ENCODE data around the gene CGB1. TPM values are rescaled to one million over a fixed set of nuclear protein-coding genes. Genes with fewer than 3 reads are reported as not detected.
A peak's percentile ranks its signal among the peaks of the same experiment; 100 is the strongest.

Gene CGB1
- total and polyA plus RNA-seq, 9 of the 15 experiments (the other 6 are each of a cell fraction or from before 2014, with no cell fraction given) = not detected

DNA sequence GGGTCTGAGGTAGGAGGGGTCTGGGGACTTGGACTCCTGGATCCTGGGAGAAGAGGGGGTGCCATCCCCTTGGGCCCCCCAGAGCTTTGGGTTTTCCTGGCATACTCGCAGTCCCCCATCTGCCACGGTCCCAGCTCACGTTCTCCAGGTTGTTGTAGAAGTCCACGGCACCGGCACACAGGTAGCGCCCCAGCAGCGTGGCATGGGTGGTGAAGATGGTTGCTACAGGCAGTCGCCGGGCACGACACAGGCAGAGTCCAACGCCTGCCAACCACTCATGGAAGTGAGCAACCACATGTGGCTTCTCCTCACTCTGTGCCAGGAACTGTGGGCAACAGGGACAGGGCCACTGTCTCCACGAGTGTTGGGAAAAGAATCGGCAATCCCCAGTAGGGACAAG is 51.0 kb downstream of the CGB1 start:
- H2AFZ ChIP-seq (ENCODE audit: low read depth, low read length) = no peak overlapping the region
- no peak for DNase-seq (ENCODE audit: extremely low read depth in 1 of 4, low spot score in 3 of 4)
- BruUV-seq (replicated peaks) = no TSS peak
- H4K20me1 ChIP-seq (replicated peaks; ENCODE audit: control insufficient read depth, insufficient read depth, low read length) = no peaks in the 10 kb centered on the region
- ChIA-PET POLR2A (interaction anchor here (1.1 to 1.5 kb wide), 2 partner anchors 8 to 112 kb away, joined by 4 to 5 read pairs; partner anchors contain the start of genes GYS1 and RUVBL2), CTCF (ENCODE audit: low intra/inter-chr PET ratio) (no interaction called here)
- in situ Hi-C loops (cut with MboI) = no loop called here
- no peaks in the 10 kb centered on the region for H3K27me3 ChIP-seq (ENCODE audit: control insufficient read depth in 2 of 2, insufficient read depth in 2 of 2, low read length in 2 of 2)
- peaks cover 6% of the 10 kb centered on the region; the same call in 1 of the 3 replicates for H3K79me2 ChIP-seq (ENCODE audit: control insufficient read depth, insufficient read depth, low read length)
- no peak overlapping the region for H3K4me2 ChIP-seq (ENCODE audit: insufficient read depth, low read length)
- peaks cover 0 to 7% of the 10 kb centered on the region in 2 experiments; a peak in 2 of 5 replicates for H3K4me1 ChIP-seq (replicated peaks in 1 of 2; ENCODE audit: control insufficient read depth in 2 of 2, insufficient read depth in 2 of 2, low read length in 2 of 2)
- H3K27ac ChIP-seq (ENCODE audit: extremely low read depth, low read depth, low read length) = no peak overlapping the region
- H3K9ac ChIP-seq (ENCODE audit: insufficient read depth in 1 of 2, low read depth in 2 of 2, low read length in 2 of 2) = peak overlapping the region in 1 of 2 experiments; percentile 7; a peak in 1 of 4 replicates
- no peaks in the 10 kb centered on the region for H3K9me1 ChIP-seq (ENCODE audit: control insufficient read depth, insufficient read depth, low read length)
- ATAC-seq = no peak
- intact Hi-C loops (cut with micrococcal nuclease) = no loop called here
- no peak for FAIRE-seq
- no peak for TF ChIP-seq RFX5 (IDR thresholded peaks at IDR 0.05; ENCODE audit: low read depth, low read length)
- no peak for TF ChIP-seq RBM15 (IDR thresholded peaks at IDR 0.05; ENCODE audit: insufficient read depth, low read length)
- TF ChIP-seq PTTG1 (tag; IDR thresholded peaks at IDR 0.05; ENCODE audit: low read depth) = no peak
- TF ChIP-seq POLR2G (IDR thresholded peaks at IDR 0.05; ENCODE audit: low read depth, low read length) = peak; percentile 38; the same call in 1 of the 2 replicates
- H3K36me3 ChIP-seq (ENCODE audit: control insufficient read depth, insufficient read depth, low read length) = peaks cover 67% of the 10 kb centered on the region
- H3K4me3 ChIP-seq = no peak overlapping the region
- H3K9me3 ChIP-seq (replicated peaks; ENCODE audit: control insufficient read depth, insufficient read depth, low read depth, low read length) = no peaks in the 10 kb centered on the region
- WGBS (ENCODE audit: insufficient coverage, low coverage, missing lambda C conversion rate) = 98% methylated on average over 11 of the region's 13 CpGs

Small RNA genes lying within 50 kb of the gene (microRNA-seq; reads per million reads assigned to microRNA genes)
- gene MIR6798 (ENCODE audit: borderline microRNAs expressed) = not detected

Small RNA genes lying within 50 kb of the gene (small RNA-seq; reads per million reads assigned to genes)
- 0.15 reads per million for gene MIR6798
- gene RN7SL708P = not detected

Other genes starting within 250 kb of the CGB1 start
Only the 7 nearest of the 25 such genes appear.
- 0.54 TPM in 1 of 2 replicates, not detected in the other for gene LHB, start 19.8 kb downstream of the CGB1 start, total RNA-seq (2014; rRNA removed)
- gene LHB, start 19.8 kb downstream of the CGB1 start, total RNA-seq (2014; rRNA removed; fragmentation: Illumina TruSeq; extraction: Trizol) = not detected in 2 replicates
- gene LHB, start 19.8 kb downstream of the CGB1 start, total RNA-seq (2015; rRNA removed; fragmentation: Illumina TruSeq; extraction: Trizol) = not detected in 2 replicates
- gene LHB, start 19.8 kb downstream of the CGB1 start, total RNA-seq (2021) = not detected in 2 replicates
- gene LHB, start 19.8 kb downstream of the CGB1 start, polyA plus RNA-seq (2011; rRNA removed) = not detected in 2 replicates
- not detected in 2 replicates for gene LHB, start 19.8 kb downstream of the CGB1 start, polyA plus RNA-seq (2014; fragmentation: Illumina TruSeq; extraction: Trizol)
- gene LHB, start 19.8 kb downstream of the CGB1 start, polyA plus RNA-seq (2014; fragmentation: Nextera tagmentation; extraction: Ambion mirVana) = not detected
- gene LHB, start 19.8 kb downstream of the CGB1 start, polyA plus RNA-seq (2014; rRNA removed) = not detected in 2 replicates
- gene CGB3, start 12.6 kb downstream of the CGB1 start, total RNA-seq (2014; rRNA removed) = not detected in 2 replicates
- not detected in 2 replicates for gene CGB3, start 12.6 kb downstream of the CGB1 start, total RNA-seq (2014; rRNA removed; fragmentation: Illumina TruSeq; extraction: Trizol)
- not detected in 2 replicates for gene CGB3, start 12.6 kb downstream of the CGB1 start, total RNA-seq (2015; rRNA removed; fragmentation: Illumina TruSeq; extraction: Trizol)
- gene CGB3, start 12.6 kb downstream of the CGB1 start, total RNA-seq (2021) = not detected in 2 replicates
- gene CGB3, start 12.6 kb downstream of the CGB1 start, polyA plus RNA-seq (2011; rRNA removed) = not detected in 2 replicates
- gene CGB3, start 12.6 kb downstream of the CGB1 start, polyA plus RNA-seq (2014; fragmentation: Illumina TruSeq; extraction: Trizol) = not detected in 2 replicates
- not detected for gene CGB3, start 12.6 kb downstream of the CGB1 start, polyA plus RNA-seq (2014; fragmentation: Nextera tagmentation; extraction: Ambion mirVana)
- not detected in 2 replicates for gene CGB3, start 12.6 kb downstream of the CGB1 start, polyA plus RNA-seq (2014; rRNA removed)
- 0.65 TPM in 1 of 2 replicates, not detected in the other for gene CGB2, start 5.0 kb downstream of the CGB1 start, total RNA-seq (2014; rRNA removed)
- gene CGB2, start 5.0 kb downstream of the CGB1 start, total RNA-seq (2014; rRNA removed; fragmentation: Illumina TruSeq; extraction: Trizol) = not detected in 2 replicates
- gene CGB2, start 5.0 kb downstream of the CGB1 start, total RNA-seq (2015; rRNA removed; fragmentation: Illumina TruSeq; extraction: Trizol) = not detected in 2 replicates
- gene CGB2, start 5.0 kb downstream of the CGB1 start, total RNA-seq (2021) = not detected in 2 replicates
- 0.20 TPM in 1 of 2 replicates, not detected in the other for gene CGB2, start 5.0 kb downstream of the CGB1 start, polyA plus RNA-seq (2011; rRNA removed)
- gene CGB2, start 5.0 kb downstream of the CGB1 start, polyA plus RNA-seq (2014; fragmentation: Illumina TruSeq; extraction: Trizol) = 0.22 and 0.33 TPM in 2 replicates
- gene CGB2, start 5.0 kb downstream of the CGB1 start, polyA plus RNA-seq (2014; fragmentation: Nextera tagmentation; extraction: Ambion mirVana) = not detected
- not detected in 2 replicates for gene CGB2, start 5.0 kb downstream of the CGB1 start, polyA plus RNA-seq (2014; rRNA removed)
- gene CGB5, start 7.0 kb upstream of the CGB1 start, total RNA-seq (2014; rRNA removed) = not detected in 2 replicates
- not detected in 2 replicates for gene CGB5, start 7.0 kb upstream of the CGB1 start, total RNA-seq (2014; rRNA removed; fragmentation: Illumina TruSeq; extraction: Trizol)
- gene CGB5, start 7.0 kb upstream of the CGB1 start, total RNA-seq (2015; rRNA removed; fragmentation: Illumina TruSeq; extraction: Trizol) = not detected in 2 replicates
- gene CGB5, start 7.0 kb upstream of the CGB1 start, total RNA-seq (2021) = not detected in 2 replicates
- not detected in 2 replicates for gene CGB5, start 7.0 kb upstream of the CGB1 start, polyA plus RNA-seq (2011; rRNA removed)
- not detected in 2 replicates for gene CGB5, start 7.0 kb upstream of the CGB1 start, polyA plus RNA-seq (2014; fragmentation: Illumina TruSeq; extraction: Trizol)
- not detected for gene CGB5, start 7.0 kb upstream of the CGB1 start, polyA plus RNA-seq (2014; fragmentation: Nextera tagmentation; extraction: Ambion mirVana)
- gene CGB5, start 7.0 kb upstream of the CGB1 start, polyA plus RNA-seq (2014; rRNA removed) = not detected in 2 replicates
- gene CGB8, start 12.2 kb upstream of the CGB1 start, total RNA-seq (2014; rRNA removed) = not detected in 2 replicates
- gene CGB8, start 12.2 kb upstream of the CGB1 start, total RNA-seq (2014; rRNA removed; fragmentation: Illumina TruSeq; extraction: Trizol) = not detected in 2 replicates
- gene CGB8, start 12.2 kb upstream of the CGB1 start, total RNA-seq (2015; rRNA removed; fragmentation: Illumina TruSeq; extraction: Trizol) = not detected in 2 replicates
- not detected in 2 replicates for gene CGB8, start 12.2 kb upstream of the CGB1 start, total RNA-seq (2021)
- gene CGB8, start 12.2 kb upstream of the CGB1 start, polyA plus RNA-seq (2011; rRNA removed) = not detected in 2 replicates
- not detected in 2 replicates for gene CGB8, start 12.2 kb upstream of the CGB1 start, polyA plus RNA-seq (2014; fragmentation: Illumina TruSeq; extraction: Trizol)
- gene CGB8, start 12.2 kb upstream of the CGB1 start, polyA plus RNA-seq (2014; fragmentation: Nextera tagmentation; extraction: Ambion mirVana) = not detected
- not detected in 2 replicates for gene CGB8, start 12.2 kb upstream of the CGB1 start, polyA plus RNA-seq (2014; rRNA removed)
- gene CGB7, start 20.9 kb upstream of the CGB1 start, total RNA-seq (2014; rRNA removed) = not detected in 2 replicates
- not detected in 2 replicates for gene CGB7, start 20.9 kb upstream of the CGB1 start, total RNA-seq (2014; rRNA removed; fragmentation: Illumina TruSeq; extraction: Trizol)
- not detected in 2 replicates for gene CGB7, start 20.9 kb upstream of the CGB1 start, total RNA-seq (2015; rRNA removed; fragmentation: Illumina TruSeq; extraction: Trizol)
- gene CGB7, start 20.9 kb upstream of the CGB1 start, total RNA-seq (2021) = not detected in 2 replicates
- not detected in 2 replicates for gene CGB7, start 20.9 kb upstream of the CGB1 start, polyA plus RNA-seq (2011; rRNA removed)
- not detected in 2 replicates for gene CGB7, start 20.9 kb upstream of the CGB1 start, polyA plus RNA-seq (2014; fragmentation: Illumina TruSeq; extraction: Trizol)
- not detected for gene CGB7, start 20.9 kb upstream of the CGB1 start, polyA plus RNA-seq (2014; fragmentation: Nextera tagmentation; extraction: Ambion mirVana)
- gene CGB7, start 20.9 kb upstream of the CGB1 start, polyA plus RNA-seq (2014; rRNA removed) = not detected in 2 replicates
- gene NTF4, start 27.9 kb upstream of the CGB1 start, total RNA-seq (2014; rRNA removed) = not detected in 2 replicates
- not detected in 2 replicates for gene NTF4, start 27.9 kb upstream of the CGB1 start, total RNA-seq (2014; rRNA removed; fragmentation: Illumina TruSeq; extraction: Trizol)
- gene NTF4, start 27.9 kb upstream of the CGB1 start, total RNA-seq (2015; rRNA removed; fragmentation: Illumina TruSeq; extraction: Trizol) = not detected in 2 replicates
- not detected in 2 replicates for gene NTF4, start 27.9 kb upstream of the CGB1 start, total RNA-seq (2021)
- not detected in 2 replicates for gene NTF4, start 27.9 kb upstream of the CGB1 start, polyA plus RNA-seq (2011; rRNA removed)
- not detected in 2 replicates for gene NTF4, start 27.9 kb upstream of the CGB1 start, polyA plus RNA-seq (2014; fragmentation: Illumina TruSeq; extraction: Trizol)
- gene NTF4, start 27.9 kb upstream of the CGB1 start, polyA plus RNA-seq (2014; fragmentation: Nextera tagmentation; extraction: Ambion mirVana) = not detected
- not detected in 2 replicates for gene NTF4, start 27.9 kb upstream of the CGB1 start, polyA plus RNA-seq (2014; rRNA removed)

Data from K562 (cell line).